AG09309 (cell line): ENCODE measurements around the gene IQSEC2.

Experiments used
- DNase-seq: peaks from one replicate; pipeline ENCODE4 v3.0.0-alpha.2; 2010; ENCODE audit warnings: low read depth
- H3K4me3 ChIP-seq: 2 replicates; pipeline ENCODE4 v1.5.1; 2011; ENCODE audit warnings: mild to moderate bottlenecking, low read depth, low read length, moderate library complexity; ENCODE audit not compliant: control insufficient read depth
- TF ChIP-seq, protein P1 (sequence below): IDR thresholded peaks from 2 replicates; pipeline ENCODE4 v1.5.1; 2011; ENCODE audit warnings: mild to moderate bottlenecking, low read depth, low read length, inconsistent platforms; ENCODE audit not compliant: insufficient read depth, control insufficient read depth; ENCODE audit errors: missing control alignments

Gene IQSEC2

DNA sequence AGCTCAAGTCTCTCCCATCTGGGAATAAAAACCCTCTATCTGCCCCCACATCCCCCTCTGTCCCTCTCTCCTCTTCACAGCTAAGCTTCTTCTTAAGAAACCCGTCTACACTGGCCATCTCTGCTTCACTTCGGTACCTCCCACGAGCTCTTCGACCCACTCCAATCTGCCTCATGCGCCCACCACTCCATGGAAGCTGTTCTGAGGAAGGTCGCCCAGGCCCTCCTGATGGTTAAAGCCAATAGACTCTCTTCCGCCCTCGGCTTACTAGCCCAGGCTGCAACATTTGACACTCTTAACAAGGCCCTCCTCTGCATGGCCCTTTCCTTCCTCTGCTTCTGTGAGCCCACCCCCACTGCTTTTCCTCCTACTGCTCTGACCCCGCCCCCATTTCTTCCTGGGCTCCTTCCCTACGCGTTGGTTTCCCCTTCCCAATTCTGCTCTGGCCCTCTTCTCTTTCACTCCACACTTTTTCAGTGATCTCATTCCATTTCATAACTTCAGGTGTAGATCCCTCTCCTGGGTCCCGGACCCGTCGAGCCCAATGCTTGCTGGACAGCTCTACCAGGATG is 11.8 kb downstream of the IQSEC2 start:
- H3K4me3 ChIP-seq: no peak overlapping the region
- DNase-seq: no peak
- TF ChIP-seq, protein P1, sequence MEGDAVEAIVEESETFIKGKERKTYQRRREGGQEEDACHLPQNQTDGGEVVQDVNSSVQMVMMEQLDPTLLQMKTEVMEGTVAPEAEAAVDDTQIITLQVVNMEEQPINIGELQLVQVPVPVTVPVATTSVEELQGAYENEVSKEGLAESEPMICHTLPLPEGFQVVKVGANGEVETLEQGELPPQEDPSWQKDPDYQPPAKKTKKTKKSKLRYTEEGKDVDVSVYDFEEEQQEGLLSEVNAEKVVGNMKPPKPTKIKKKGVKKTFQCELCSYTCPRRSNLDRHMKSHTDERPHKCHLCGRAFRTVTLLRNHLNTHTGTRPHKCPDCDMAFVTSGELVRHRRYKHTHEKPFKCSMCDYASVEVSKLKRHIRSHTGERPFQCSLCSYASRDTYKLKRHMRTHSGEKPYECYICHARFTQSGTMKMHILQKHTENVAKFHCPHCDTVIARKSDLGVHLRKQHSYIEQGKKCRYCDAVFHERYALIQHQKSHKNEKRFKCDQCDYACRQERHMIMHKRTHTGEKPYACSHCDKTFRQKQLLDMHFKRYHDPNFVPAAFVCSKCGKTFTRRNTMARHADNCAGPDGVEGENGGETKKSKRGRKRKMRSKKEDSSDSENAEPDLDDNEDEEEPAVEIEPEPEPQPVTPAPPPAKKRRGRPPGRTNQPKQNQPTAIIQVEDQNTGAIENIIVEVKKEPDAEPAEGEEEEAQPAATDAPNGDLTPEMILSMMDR: no peak

DNA sequence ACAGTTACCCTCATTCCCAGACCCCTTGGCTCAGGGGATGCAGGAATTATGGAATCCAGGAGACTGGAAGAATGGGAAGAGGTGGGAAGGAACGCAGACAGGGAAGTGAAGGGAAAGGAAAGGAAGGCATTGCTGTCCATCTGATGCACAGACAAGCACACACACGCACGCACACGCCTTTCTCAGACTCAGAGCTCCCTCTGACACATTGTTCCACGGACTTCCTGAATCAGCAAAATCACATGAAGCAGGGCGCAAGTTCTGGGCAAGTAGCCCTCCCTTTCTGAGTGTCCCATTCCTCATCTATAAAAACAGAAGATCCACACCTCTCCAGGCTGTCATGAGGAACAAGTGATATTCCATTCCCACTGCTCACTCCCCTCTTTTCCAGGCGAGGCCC is 13.2 kb downstream of the IQSEC2 start:
- TF ChIP-seq, protein P1: no peak
- no peak for DNase-seq
- H3K4me3 ChIP-seq: no peak overlapping the region

DNA sequence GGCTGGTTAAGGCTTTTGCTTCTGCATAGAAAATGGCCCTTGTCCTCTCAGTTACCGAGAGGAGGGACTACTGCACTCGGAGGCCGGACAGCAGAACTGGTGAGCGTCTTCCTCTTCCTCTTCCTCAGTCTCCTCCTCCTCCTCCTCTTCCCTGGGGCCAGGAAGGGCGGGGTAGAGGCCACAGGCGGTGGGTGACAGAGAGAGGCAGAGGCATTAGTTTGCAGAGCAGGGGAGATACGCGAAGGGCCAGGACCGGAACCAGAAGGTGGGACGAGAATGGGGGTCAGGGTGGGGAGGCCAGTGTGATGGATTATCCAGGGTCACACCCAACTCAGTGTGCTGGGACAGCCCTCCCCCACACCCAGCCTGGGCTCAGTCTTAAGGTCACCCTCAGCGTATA is 14.5 kb downstream of the IQSEC2 start:
- TF ChIP-seq, protein P1: no peak
- no peak overlapping the region for H3K4me3 ChIP-seq
- DNase-seq: no peak

DNA sequence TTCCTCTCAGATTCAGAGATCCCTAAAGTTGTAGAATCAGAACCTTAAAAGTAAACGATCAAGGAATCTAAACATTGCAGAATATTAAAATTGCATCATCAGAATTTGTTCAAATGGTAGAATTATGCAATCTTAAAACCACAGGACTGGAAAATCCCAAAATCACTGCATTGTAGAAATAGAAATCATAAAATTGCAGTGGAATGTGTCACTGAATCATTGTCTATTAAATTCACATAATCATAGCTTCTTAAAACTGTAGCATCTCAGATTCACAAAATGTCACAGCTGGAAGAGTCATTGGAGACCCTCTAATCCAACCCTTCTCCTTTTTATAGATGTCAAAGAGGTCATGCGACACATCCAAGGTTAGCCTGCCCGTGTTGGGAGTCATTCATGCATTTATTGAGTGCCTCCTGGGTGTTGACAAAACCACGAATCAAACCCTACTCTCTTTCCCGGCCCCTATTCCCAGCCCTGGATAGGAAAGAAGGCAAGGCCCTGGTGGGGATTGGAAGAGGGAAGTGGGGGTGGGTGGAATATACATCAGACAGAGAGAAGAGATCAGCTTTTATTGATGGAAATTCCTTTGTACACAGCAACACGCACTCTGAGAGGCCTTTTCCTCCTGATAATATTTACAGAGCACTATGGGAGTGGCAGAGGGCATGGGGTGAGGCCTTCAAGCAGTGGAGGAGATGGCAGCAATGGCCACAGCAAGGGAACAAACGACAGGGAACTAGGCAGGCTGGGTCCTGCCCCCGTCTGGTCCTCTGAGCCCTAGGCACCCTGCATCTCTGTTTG is 15.4 kb downstream of the IQSEC2 start:
- no peak overlapping the region for H3K4me3 ChIP-seq
- TF ChIP-seq, protein P1: no peak
- DNase-seq: peak; percentile 64

DNA sequence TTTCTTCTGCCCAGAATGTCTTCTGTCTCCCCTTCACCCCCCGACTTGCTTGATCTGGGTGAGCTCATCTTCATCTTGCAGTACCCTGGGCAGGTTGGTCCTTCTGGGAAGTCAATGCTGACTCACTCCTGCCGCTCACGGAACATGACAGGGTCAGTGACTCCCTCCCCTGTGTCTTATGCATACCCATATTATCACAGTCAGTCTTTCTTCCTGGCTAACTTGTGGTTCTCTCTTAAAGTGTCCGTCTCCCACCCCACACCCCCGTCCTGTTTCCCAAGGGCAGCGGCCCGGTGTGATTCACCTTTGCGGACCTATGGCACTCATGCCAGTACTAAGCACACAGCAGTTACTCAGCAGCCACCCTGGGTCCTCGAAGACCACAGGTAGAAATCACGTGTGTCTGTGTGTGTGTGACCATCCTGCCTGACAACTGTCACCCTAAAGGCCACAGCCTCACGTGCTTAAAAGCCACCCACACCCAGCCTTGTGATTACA is 17.7 kb downstream of the IQSEC2 start:
- DNase-seq: no peak
- H3K4me3 ChIP-seq: no peak overlapping the region
- TF ChIP-seq, protein P1: no peak

DNA sequence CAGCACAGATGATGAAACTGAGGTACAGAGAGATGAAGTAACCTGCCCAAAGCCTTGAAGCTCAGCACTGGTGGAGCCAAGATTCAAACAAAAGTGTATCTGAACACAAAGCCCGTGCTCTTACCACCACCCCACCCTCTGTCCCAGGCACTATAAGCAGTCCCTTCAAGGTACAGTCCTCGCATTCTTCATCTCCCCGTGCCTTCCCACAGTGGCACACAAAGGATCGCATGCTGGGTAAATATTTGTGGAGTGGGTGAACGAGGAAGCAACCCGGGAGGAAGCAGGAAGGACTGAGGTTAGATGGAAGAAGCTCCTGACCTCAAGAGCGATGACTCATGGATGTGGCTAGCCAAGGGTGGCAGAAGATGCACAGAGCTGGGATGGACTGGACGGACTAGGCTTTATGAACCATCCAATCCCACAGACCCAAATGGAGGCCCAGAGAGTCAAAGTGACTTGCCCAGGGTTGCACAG is 18.4 kb downstream of the IQSEC2 start:
- no peak overlapping the region for H3K4me3 ChIP-seq
- no peak for DNase-seq
- TF ChIP-seq, protein P1: no peak
